ENCODE data around the gene CCBE1.

Gene CCBE1

DNA sequence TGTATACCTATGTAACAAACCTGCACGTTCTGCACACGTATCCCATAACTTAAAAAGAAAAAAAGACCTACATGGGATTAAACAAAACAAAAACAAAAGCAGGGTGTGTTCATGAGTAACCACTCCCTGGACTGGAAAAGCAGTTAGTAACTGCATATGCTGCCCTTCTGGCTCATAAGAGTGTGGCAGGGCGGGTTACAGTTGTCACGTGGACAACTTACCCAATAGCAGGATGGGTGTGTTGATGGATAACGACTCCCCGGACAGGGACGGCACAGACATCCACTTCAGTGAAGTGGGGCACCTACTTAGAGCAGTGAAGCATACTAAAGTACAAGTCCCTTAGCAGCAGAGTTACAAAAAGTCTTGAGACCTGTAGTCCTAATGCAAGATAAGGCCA lies 136.7 kb downstream of the CCBE1 start:
- Mint-ChIP-seq H3K27me3 (ENCODE audit: low read depth) (no peaks in the 10 kb centered on the region), H3K27ac (no peak overlapping the region), H3K9me3 (no peaks in the 10 kb centered on the region)

DNA sequence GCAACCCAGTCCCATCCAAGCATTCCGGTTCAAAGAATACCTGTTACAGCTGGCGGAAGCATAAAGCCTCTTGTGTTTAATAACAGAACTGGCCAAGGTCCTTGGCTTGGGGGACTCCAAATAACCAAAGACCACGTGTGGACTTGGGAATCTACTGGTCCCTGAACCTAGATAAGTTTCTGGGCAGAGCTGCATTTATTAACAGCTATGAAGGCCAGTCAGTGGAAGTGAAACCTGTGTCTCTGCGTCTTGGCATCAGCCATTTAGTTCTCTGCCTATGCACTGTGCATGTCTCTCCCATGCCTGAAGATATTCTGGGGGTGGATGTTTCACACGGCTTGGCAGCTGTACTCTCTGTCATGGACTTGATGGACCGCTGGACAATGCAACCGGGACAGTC lies 137.7 kb downstream of the CCBE1 start:
- Mint-ChIP-seq H3K9me3 (no peaks in the 10 kb centered on the region), H3K27me3 (ENCODE audit: low read depth) (no peaks in the 10 kb centered on the region), H3K36me3 (ENCODE audit: low read depth) (no peaks in the 10 kb centered on the region), H3K27ac (no peak overlapping the region), H3K4me3 (no peak overlapping the region), H3K4me1 (ENCODE audit: low read depth) (no peaks in the 10 kb centered on the region)

More for the DNA sequence above, 136.7 kb downstream of the CCBE1 start:
- H3K36me3 Mint-ChIP-seq (ENCODE audit: low read depth): no peaks in the 10 kb centered on the region
- no peaks in the 10 kb centered on the region for H3K4me1 Mint-ChIP-seq (ENCODE audit: low read depth)
- H3K4me3 Mint-ChIP-seq: no peak overlapping the region

DNA sequence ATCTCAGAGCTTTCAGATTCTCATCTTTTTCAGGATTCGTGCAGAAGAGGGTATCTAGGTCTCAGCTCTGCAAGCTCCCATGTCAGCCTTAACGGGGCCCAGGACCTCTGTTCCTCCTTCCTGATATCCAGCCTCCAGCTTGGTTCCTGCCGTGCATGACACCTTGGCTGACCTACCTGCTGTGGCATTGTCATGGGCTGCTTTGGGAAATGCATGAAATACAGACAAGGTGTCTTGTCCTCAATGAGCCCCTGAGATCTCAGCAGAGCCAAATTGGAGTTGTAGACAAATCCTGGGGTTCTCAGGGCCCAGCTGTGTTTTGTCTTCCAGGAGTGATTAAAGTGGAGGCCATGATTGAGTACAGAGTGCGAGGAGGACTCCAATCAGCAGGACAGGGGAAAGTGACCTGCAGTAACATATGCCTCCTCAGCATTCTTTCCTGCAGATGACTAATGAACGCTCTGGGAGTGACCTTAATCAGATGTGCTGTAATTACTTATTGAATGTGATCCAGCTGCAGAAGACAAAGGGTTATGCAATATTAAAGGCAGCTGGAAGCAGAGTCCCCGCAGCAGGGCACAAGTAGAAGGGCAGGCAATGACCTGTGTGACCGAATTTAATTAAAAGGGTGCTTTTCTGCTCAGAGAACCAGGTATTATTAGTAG lies 141.1 kb downstream of the CCBE1 start:
- H3K9me3 Mint-ChIP-seq: no peaks in the 10 kb centered on the region
- no peaks in the 10 kb centered on the region for H3K4me1 Mint-ChIP-seq (ENCODE audit: low read depth)
- no peaks in the 10 kb centered on the region for H3K36me3 Mint-ChIP-seq (ENCODE audit: low read depth)
- H3K27me3 Mint-ChIP-seq (ENCODE audit: low read depth): no peaks in the 10 kb centered on the region
- no peak overlapping the region for H3K27ac Mint-ChIP-seq
- H3K4me3 Mint-ChIP-seq: no peak overlapping the region

DNA sequence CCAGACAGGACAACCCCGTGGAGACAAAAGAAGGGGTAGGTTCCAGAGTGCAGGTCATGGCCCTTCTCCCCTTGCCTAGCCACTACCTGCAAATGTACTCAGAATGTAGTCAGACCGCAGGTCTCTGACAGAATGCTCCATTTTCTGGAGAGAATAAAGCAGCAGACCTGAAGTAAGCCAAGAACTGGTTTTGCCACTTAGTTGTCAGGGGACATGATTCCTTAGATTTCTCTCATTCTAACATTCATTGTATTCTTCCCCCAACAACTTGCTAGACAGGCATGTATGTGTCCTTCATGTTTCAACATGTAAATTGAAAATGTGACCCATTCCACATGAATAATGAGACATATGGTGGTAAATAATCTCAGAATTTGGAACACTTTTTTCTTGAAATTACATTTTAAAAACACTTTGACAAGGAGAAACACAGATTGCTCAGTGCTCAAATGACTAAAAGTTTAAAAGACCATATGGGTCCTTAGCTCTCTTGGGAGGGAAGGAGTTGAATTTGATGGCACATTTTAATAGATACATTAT lies 142.4 kb downstream of the CCBE1 start:
- Mint-ChIP-seq H3K36me3 (ENCODE audit: low read depth) (no peaks in the 10 kb centered on the region), H3K4me1 (ENCODE audit: low read depth) (no peaks in the 10 kb centered on the region), H3K4me3 (no peak overlapping the region)

DNA sequence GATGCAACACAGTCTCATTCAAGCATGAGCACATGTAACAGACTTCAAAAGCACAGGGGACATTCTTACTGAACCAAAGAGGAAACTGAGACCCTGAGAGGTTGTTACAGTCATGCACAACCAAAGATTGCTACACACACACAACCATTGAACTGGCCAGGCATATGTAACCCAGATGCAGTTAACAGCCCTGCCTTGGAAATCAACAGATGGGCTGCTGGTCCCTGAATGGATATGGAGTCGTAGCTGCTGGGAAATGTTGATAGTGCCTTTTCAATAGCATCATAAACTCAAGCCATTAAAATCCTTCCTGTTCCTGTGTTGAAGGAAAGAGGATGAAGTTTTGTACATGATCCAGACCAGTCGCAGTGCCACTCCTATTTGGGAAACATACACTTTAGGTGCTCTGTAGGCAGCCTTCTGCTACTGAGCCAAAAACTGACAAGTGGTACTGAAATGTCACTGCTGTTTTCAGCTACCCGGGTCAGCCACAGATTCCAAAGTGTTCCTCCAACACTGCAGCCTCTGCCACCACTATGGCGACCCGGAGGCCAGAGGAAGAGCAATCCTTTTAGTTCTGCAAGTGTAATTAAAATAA lies 143.9 kb downstream of the CCBE1 start:
- Mint-ChIP-seq H3K27ac (no peak overlapping the region), H3K9me3 (no peaks in the 10 kb centered on the region), H3K36me3 (ENCODE audit: low read depth) (no peaks in the 10 kb centered on the region), H3K4me1 (ENCODE audit: low read depth) (no peaks in the 10 kb centered on the region), H3K4me3 (no peak overlapping the region), H3K27me3 (ENCODE audit: low read depth) (no peaks in the 10 kb centered on the region)

More for the DNA sequence above, 142.4 kb downstream of the CCBE1 start:
- Mint-ChIP-seq H3K9me3 (no peaks in the 10 kb centered on the region), H3K27ac (no peak overlapping the region), H3K27me3 (ENCODE audit: low read depth) (no peaks in the 10 kb centered on the region)

DNA sequence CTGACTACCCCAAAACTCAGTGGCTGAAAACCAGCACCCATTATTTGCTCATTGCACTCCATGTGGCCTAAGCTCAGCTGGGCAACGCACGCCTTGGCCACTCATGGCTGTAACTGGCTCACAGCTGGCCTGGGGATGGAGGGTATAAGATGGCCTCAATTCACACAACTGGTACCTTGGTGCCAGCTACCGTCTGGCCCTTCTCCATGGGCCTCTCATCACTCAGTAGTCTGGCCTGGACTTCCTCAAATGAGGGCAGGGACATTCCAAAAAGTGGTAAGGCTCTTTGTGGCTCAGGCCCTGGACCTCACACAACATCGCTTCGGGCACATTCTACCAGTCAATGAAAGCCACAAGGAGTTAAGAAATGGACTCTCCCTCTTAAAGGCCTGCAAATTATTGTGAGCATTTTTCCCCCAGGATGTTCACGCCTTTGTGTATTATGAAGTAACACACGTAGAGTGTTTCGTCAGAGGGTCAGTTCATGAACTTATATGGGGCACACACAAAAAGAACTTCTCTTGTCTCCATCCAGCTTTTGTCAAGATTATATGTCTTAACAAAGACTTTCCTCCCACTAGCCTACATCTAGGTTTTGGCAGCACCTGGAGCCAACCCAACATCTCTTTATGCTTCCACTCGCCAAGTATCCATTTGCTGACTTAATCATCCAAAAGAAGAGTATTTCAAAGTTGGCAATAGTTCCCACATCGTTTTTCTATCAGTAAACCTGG lies 145.2 kb downstream of the CCBE1 start:
- Mint-ChIP-seq H3K36me3 (ENCODE audit: low read depth) (no peaks in the 10 kb centered on the region), H3K9me3 (no peaks in the 10 kb centered on the region), H3K27me3 (ENCODE audit: low read depth) (no peaks in the 10 kb centered on the region), H3K4me3 (no peak overlapping the region), H3K4me1 (ENCODE audit: low read depth) (no peaks in the 10 kb centered on the region), H3K27ac (no peak overlapping the region)

DNA sequence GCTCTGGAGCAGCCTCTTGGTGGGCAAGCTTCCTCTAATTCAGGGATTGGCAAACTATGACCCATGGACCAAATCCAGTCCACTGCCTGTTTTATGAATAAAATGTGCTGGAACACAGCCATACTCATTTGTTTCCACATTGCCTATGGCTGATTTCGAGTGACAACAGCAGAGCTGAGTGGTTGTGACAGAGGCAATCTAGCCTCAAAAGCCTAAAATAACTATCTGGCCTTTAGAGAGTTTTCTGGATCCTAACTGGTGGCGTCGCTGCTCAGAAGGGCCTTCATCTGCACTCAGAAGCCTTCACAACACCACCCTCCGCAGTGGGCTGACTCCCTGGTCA lies 147.1 kb downstream of the CCBE1 start:
- Mint-ChIP-seq H3K4me3 (no peak overlapping the region), H3K4me1 (ENCODE audit: low read depth) (no peaks in the 10 kb centered on the region), H3K36me3 (ENCODE audit: low read depth) (no peaks in the 10 kb centered on the region), H3K9me3 (no peaks in the 10 kb centered on the region), H3K27me3 (ENCODE audit: low read depth) (no peaks in the 10 kb centered on the region), H3K27ac (no peak overlapping the region)

DNA sequence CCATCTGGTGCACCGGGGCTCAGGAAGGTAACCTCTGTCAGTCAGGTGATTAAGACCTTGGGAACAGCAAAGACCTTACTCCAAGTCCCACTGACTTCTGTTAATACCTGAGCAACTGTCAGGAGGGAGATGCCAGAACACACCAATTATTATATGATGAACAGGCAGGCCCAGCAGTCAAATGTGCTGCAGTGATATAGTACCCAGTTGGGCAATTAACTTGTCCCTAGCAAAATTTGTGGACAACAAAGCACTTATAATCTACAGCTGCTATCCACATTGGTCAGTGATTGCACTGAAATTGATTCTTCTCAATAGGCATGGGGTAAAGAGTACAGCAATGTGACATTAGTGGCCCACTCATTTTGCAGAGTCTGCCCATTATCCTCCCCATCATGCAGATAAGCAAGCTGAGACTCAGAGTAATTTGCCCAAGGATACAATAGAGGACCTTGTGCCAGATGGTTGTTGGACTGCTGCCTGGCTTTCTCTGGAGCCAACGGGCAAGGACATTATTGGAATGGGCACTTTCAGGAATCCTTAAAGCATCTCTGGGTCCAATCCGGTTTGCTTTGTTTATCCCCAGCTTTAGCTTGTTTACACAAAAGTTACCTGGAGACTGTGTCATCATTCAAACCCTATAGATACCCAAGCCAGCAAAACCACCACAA lies 147.6 kb downstream of the CCBE1 start:
- Mint-ChIP-seq H3K36me3 (ENCODE audit: low read depth) (no peaks in the 10 kb centered on the region), H3K4me3 (no peak overlapping the region), H3K27ac (no peak overlapping the region), H3K9me3 (no peaks in the 10 kb centered on the region), H3K27me3 (ENCODE audit: low read depth) (no peaks in the 10 kb centered on the region), H3K4me1 (ENCODE audit: low read depth) (no peaks in the 10 kb centered on the region)

DNA sequence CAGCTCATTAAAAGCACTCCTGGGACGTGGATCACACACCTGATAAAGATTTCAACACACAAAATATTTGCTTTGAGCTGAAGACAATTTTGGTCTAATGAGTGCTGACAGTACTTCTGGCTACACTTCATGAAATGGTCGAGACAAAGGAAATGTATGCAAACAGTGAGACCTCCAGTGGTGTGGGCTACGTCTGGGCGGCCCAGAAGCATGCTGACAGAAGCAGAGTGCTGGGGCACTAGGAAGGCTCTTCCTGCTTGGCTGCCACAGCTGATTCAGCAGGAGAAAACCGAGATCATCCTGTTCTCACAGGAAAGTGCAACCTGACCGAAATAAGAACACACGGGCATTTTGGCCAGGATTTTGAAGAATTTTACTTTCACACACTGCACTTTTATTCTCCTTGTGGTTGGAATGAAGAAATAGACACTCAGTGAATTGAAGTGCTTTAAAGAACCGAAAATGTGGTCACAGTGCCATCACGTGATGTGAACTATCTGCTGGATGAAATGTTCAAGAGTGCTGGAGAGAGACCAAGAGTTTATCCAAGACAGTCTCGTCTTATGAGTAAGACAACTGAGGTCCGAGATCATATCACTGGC lies 149.5 kb downstream of the CCBE1 start:
- no peak overlapping the region for H3K4me3 Mint-ChIP-seq
- no peak overlapping the region for H3K27ac Mint-ChIP-seq
- H3K9me3 Mint-ChIP-seq: no peaks in the 10 kb centered on the region
- H3K4me1 Mint-ChIP-seq (ENCODE audit: low read depth): no peaks in the 10 kb centered on the region
- no peaks in the 10 kb centered on the region for H3K27me3 Mint-ChIP-seq (ENCODE audit: low read depth)
- H3K36me3 Mint-ChIP-seq (ENCODE audit: low read depth): no peaks in the 10 kb centered on the region

DNA sequence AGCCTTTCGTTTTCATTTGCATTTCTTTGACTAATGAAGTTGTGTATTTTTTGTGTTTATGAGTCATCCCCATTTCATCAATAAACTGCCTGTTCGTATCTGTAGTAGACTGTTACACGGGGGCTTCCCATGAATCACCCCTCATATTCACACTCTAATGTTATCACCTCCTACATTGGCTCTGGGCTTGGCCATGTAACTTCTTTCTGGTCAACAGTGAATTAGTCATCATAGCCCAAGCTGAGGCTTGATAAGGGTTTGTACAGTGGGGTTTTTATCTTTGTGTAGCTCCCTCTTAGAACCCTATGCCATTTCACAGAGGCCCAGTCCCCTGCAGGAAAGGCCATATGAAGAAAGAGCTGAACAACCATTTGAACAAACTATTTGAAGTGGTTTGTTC lies 151.0 kb downstream of the CCBE1 start:
- no peaks in the 10 kb centered on the region for H3K27me3 Mint-ChIP-seq (ENCODE audit: low read depth)
- no peaks in the 10 kb centered on the region for H3K9me3 Mint-ChIP-seq
- no peak overlapping the region for H3K27ac Mint-ChIP-seq
- no peaks in the 10 kb centered on the region for H3K4me1 Mint-ChIP-seq (ENCODE audit: low read depth)
- H3K4me3 Mint-ChIP-seq: no peak overlapping the region
- H3K36me3 Mint-ChIP-seq (ENCODE audit: low read depth): no peaks in the 10 kb centered on the region

DNA sequence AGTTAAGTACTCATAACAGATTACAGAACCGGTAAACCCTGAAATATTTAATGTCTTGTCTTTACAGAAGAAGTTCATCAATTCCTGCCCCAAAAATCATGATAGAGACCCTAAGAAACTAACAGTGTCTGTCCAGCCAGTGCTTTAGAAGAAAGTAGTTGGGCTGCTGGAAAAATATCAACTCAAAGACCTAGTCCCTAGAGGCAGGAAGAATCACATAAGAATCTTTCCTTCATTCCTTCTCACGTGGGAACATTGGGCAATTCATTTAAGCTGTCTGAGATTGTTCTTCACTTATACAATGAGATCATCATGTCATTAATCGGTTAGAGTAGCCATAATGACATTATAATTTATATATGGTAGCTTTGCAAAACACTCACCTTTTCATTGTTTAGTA lies 156.4 kb downstream of the CCBE1 start:
- Mint-ChIP-seq H3K4me1 (ENCODE audit: low read depth) (no peaks in the 10 kb centered on the region), H3K27me3 (ENCODE audit: low read depth) (no peaks in the 10 kb centered on the region), H3K36me3 (ENCODE audit: low read depth) (no peaks in the 10 kb centered on the region), H3K9me3 (no peaks in the 10 kb centered on the region), H3K4me3 (no peak overlapping the region), H3K27ac (no peak overlapping the region)

DNA sequence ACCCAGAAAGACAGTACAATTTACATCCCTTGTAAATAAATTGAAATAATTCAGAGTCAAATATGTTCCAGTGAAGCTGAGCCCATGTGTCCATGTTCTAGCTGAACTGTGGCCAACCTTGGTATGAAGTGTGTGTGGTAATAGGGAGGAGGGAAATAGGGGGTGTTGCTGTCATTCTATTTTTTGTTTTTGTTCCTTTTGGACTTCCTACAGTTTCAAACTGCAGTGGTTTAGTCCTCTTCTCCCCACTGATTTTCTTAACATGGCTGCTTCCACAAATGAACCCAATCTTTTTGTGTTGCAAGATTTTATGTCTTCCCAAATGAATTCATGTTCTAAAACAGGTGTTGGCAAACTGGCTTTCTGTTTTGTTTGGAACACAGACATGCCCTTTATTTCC lies 156.9 kb downstream of the CCBE1 start:
- H3K36me3 Mint-ChIP-seq (ENCODE audit: low read depth): no peaks in the 10 kb centered on the region
- H3K27me3 Mint-ChIP-seq (ENCODE audit: low read depth): no peaks in the 10 kb centered on the region
- H3K9me3 Mint-ChIP-seq: no peaks in the 10 kb centered on the region
- no peaks in the 10 kb centered on the region for H3K4me1 Mint-ChIP-seq (ENCODE audit: low read depth)
- no peak overlapping the region for H3K27ac Mint-ChIP-seq
- H3K4me3 Mint-ChIP-seq: no peak overlapping the region

DNA sequence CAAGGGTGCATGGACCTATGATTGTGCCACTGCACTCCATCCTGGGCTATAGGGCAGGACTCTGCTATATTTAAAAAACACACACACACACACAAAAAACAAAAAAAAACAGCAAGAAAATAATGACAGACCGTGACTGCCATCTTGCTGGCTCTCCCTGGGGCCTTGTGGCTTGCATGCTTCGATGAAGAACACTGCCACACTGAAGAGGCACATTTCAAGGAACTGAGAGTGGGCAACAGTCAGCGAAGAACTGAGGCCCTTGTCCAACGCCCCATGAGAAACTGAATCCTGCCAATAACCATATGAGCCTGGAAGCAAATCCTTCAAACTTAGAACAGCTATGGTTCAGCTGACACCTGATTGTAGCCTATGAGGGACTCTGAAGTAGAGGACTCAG lies 158.1 kb downstream of the CCBE1 start:
- no peaks in the 10 kb centered on the region for H3K9me3 Mint-ChIP-seq
- no peak overlapping the region for H3K4me3 Mint-ChIP-seq
- H3K27ac Mint-ChIP-seq: no peak overlapping the region
- H3K4me1 Mint-ChIP-seq (ENCODE audit: low read depth): no peaks in the 10 kb centered on the region
- H3K27me3 Mint-ChIP-seq (ENCODE audit: low read depth): no peaks in the 10 kb centered on the region
- no peaks in the 10 kb centered on the region for H3K36me3 Mint-ChIP-seq (ENCODE audit: low read depth)

DNA sequence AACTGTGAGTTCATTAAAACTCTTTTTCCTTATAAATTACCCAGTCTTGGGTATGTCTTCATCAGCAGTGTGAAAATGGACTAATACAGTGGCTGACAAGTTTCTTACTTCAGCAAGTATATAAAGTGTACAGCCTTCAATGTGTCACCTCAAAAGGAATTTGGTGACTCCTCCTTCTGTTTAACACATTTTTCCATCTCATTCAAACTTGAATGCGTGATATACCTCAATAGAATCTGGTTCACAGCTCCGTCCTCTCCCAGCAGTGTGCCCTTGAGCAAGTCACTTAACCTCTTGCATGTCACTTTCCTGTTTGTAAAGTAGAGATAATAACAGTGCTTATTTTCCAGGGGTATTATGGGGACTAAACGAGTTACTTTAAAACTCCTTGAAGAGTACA lies 159.6 kb downstream of the CCBE1 start:
- no peaks in the 10 kb centered on the region for H3K9me3 Mint-ChIP-seq
- no peak overlapping the region for H3K27ac Mint-ChIP-seq
- H3K4me1 Mint-ChIP-seq (ENCODE audit: low read depth): no peaks in the 10 kb centered on the region
- no peak overlapping the region for H3K4me3 Mint-ChIP-seq
- H3K36me3 Mint-ChIP-seq (ENCODE audit: low read depth): no peaks in the 10 kb centered on the region
- no peaks in the 10 kb centered on the region for H3K27me3 Mint-ChIP-seq (ENCODE audit: low read depth)

All from T-helper 1 cell treated with Interleukin-12 subunit alpha and Interleukin-12 subunit beta and Interleukin-4 antibody, amounts not matched to agents 30 μg/mL and 1 μg/mL, for 36 hours (primary cell).